ENCODE data around the gene DRD3.

The DRD3 gene

GRCh38 chr3:114178770-114179368 lies at the start of gene DRD3:
TSS of gene DRD3 (minus strand) at chr3:114179052. CDS start at chr3:114171992, 7,060 bp downstream.
- in situ Hi-C loops (cut with MboI; ENCODE audit: low sequenced_read_pairs): no loop called here
- Histone ChIP-seq H3K4me3 (no peak within 1 kb of the TSS), H3K36me3 (replicated peaks) (no peaks in the 10 kb centered on the region), H3K9me3 (no peaks in the 10 kb centered on the region), H3K4me1 (no peaks in the 10 kb centered on the region), H3K27me3 (ENCODE audit: low read depth) (peaks cover 3% of the 10 kb centered on the region; the same call in 1 of the 2 replicates)
- DNase-seq (ENCODE audit: low spot score in 2 of 2): peak; percentile 58 to 78

GRCh38 chr3:114227076-114227475 lies 48.2 kb upstream of the DRD3 start:
- H3K4me1 ChIP-seq: no peaks in the 10 kb centered on the region
- in situ Hi-C loops (cut with MboI; ENCODE audit: low sequenced_read_pairs): no loop called here
- H3K4me3 ChIP-seq: no peak overlapping the region
- DNase-seq (ENCODE audit: low spot score in 2 of 2): no peak
- no peaks in the 10 kb centered on the region for H3K36me3 ChIP-seq (replicated peaks)
- peaks cover 5% of the 10 kb centered on the region; the same call in 1 of the 2 replicates for H3K9me3 ChIP-seq
- H3K27me3 ChIP-seq (ENCODE audit: low read depth): no peaks in the 10 kb centered on the region

DNA sequence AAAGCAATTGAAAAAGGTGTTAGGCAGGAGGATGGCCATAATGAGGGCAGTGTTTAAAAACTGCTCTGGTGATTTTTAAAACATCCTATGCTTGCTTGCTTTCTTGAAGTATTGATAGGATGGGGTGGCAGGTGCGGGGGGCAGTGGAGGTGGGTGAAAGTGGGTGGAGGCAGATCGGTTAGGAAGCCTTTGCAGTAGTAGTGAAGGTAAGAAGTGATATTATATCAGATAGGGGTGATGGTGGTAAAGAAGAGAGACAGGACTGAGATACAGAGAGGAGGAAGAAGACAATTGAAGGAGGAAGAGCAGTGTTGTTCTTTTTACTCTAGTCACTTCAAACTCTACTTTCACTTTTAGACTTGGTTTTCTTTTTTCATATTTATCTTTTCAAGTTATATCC lies 47.5 kb upstream of the DRD3 start:
- no peak for DNase-seq (ENCODE audit: low spot score in 2 of 2)
- H3K4me1 ChIP-seq: no peaks in the 10 kb centered on the region
- H3K27me3 ChIP-seq (ENCODE audit: low read depth): no peaks in the 10 kb centered on the region
- no peaks in the 10 kb centered on the region for H3K36me3 ChIP-seq (replicated peaks)
- in situ Hi-C loops (cut with MboI; ENCODE audit: low sequenced_read_pairs): no loop called here
- H3K4me3 ChIP-seq: no peak overlapping the region
- peaks cover 5% of the 10 kb centered on the region; the same call in 1 of the 2 replicates for H3K9me3 ChIP-seq

GRCh38 chr3:114223143-114223542 lies 44.3 kb upstream of the DRD3 start:
- no peaks in the 10 kb centered on the region for H3K4me1 ChIP-seq
- H3K4me3 ChIP-seq: no peak overlapping the region
- H3K36me3 ChIP-seq (replicated peaks): no peaks in the 10 kb centered on the region
- in situ Hi-C loops (cut with MboI; ENCODE audit: low sequenced_read_pairs): no loop called here
- no peak for DNase-seq (ENCODE audit: low spot score in 2 of 2)
- peaks cover 5% of the 10 kb centered on the region; the same call in 1 of the 2 replicates for H3K9me3 ChIP-seq
- H3K27me3 ChIP-seq (ENCODE audit: low read depth): no peaks in the 10 kb centered on the region

DNA sequence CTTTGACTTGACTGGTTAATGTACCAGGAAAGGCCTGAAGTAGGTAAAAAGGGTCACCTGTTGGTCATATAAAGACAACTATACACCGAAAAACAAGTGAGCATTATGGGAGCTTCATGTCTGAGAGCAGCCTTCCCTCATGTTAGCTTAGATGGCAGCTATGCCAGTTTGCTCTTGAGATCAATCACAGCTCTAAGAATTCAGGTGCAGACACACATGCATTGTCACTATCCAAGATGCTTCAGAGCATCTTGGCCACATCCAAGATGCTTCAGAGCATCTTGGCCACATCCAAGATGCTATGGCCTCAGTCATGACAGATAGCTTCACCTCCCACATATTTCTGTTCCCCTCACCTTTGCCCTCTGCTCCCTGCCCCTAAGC lies 43.0 kb upstream of the DRD3 start:
- Histone ChIP-seq H3K27me3 (ENCODE audit: low read depth) (no peaks in the 10 kb centered on the region), H3K4me3 (no peak overlapping the region), H3K9me3 (peaks cover 5% of the 10 kb centered on the region; the same call in 1 of the 2 replicates), H3K36me3 (replicated peaks) (no peaks in the 10 kb centered on the region), H3K4me1 (no peaks in the 10 kb centered on the region)
- no peak for DNase-seq (ENCODE audit: low spot score in 2 of 2)
- in situ Hi-C loops (cut with MboI; ENCODE audit: low sequenced_read_pairs): no loop called here

DNA sequence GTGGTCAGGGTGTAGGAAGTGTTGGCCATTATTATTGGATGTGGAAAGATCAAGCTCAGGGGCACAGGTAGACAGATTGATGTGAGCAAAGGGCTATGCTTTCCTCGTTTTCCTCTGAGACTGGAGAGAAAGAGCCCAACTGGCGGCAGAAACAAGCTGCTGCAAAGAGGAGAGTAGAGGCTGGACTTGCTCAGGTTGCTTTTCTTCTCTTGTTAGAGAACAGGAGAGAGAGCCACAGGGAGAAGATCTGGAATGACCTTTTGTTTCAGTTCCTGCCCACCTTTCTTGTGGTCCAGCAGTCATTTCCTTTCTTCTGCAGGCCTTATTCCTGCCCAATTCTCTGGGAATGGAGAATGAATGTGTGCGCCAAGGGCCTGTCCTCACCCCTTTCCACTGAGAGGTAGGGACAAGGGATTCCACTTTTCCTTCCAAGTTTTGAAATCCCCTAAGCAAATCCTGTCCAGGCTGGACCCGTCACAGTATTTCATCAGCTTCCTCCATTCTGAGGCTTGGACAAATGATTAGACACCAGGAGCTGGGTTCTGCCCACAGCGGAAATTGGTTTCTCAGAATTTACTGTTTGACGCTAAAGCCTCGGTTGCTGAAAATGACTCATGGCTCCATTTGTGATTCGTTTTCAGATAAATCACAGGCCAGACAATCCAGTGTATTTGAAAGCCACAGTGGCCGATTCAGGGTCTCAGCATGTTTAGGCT lies 42.5 kb upstream of the DRD3 start:
- Histone ChIP-seq H3K4me3 (no peak overlapping the region), H3K9me3 (peaks cover 5% of the 10 kb centered on the region; the same call in 1 of the 2 replicates), H3K36me3 (replicated peaks) (no peaks in the 10 kb centered on the region), H3K4me1 (no peaks in the 10 kb centered on the region), H3K27me3 (ENCODE audit: low read depth) (no peaks in the 10 kb centered on the region)
- in situ Hi-C loops (cut with MboI; ENCODE audit: low sequenced_read_pairs): no loop called here
- DNase-seq (ENCODE audit: low spot score in 2 of 2): no peak

GRCh38 chr3:114219741-114220140 lies 40.9 kb upstream of the DRD3 start:
- in situ Hi-C loops (cut with MboI; ENCODE audit: low sequenced_read_pairs): no loop called here
- H3K4me1 ChIP-seq: no peaks in the 10 kb centered on the region
- H3K36me3 ChIP-seq (replicated peaks): no peaks in the 10 kb centered on the region
- H3K4me3 ChIP-seq: no peak overlapping the region
- H3K9me3 ChIP-seq: no peaks in the 10 kb centered on the region; the same call in 1 of the 2 replicates
- no peaks in the 10 kb centered on the region for H3K27me3 ChIP-seq (ENCODE audit: low read depth)
- DNase-seq (ENCODE audit: low spot score in 2 of 2): no peak

- no peak overlapping the region for H3K4me3 ChIP-seq
- no peaks in the 10 kb centered on the region for H3K36me3 ChIP-seq (replicated peaks)
- H3K9me3 ChIP-seq: no peaks in the 10 kb centered on the region
- DNase-seq (ENCODE audit: low spot score in 2 of 2): no peak
- H3K4me1 ChIP-seq: peaks cover 6% of the 10 kb centered on the region
- no peaks in the 10 kb centered on the region for H3K27me3 ChIP-seq (ENCODE audit: low read depth)
- in situ Hi-C loops (cut with MboI; ENCODE audit: low sequenced_read_pairs): no loop called here
These were observed 39.8 kb upstream of the DRD3 start for GRCh38 chr3:114218578-114219185.

- H3K27me3 ChIP-seq (ENCODE audit: low read depth): no peaks in the 10 kb centered on the region
- H3K4me3 ChIP-seq: no peak overlapping the region
- DNase-seq (ENCODE audit: low spot score in 2 of 2): no peak
- H3K9me3 ChIP-seq: no peaks in the 10 kb centered on the region
- H3K36me3 ChIP-seq (replicated peaks): no peaks in the 10 kb centered on the region
- peaks cover 6% of the 10 kb centered on the region for H3K4me1 ChIP-seq
- in situ Hi-C loops (cut with MboI; ENCODE audit: low sequenced_read_pairs): no loop called here
These were observed 39.2 kb upstream of the DRD3 start for GRCh38 chr3:114218006-114218405.

DNA sequence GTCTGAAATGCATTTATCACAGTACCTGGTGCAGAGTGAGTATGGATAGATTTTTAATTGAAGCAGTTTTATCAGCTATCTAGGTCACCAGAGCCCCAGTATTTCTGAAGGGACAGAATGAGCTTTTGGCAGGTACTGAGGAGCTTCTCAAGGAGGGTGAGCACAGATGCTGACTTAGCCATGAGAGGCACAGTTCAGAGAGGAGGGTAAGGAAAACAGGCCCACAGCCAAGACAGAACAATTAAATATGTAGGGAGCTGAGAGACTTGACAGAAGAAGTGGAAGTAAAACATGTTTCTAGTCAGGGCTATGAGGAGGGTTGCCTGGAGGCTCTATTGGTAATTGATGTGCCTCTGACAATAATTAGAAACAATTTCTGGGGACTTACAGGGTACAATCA lies 38.4 kb upstream of the DRD3 start:
- no peaks in the 10 kb centered on the region for H3K36me3 ChIP-seq (replicated peaks)
- DNase-seq (ENCODE audit: low spot score in 2 of 2): no peak
- H3K9me3 ChIP-seq: no peaks in the 10 kb centered on the region
- H3K4me1 ChIP-seq: peaks cover 6% of the 10 kb centered on the region
- no peaks in the 10 kb centered on the region for H3K27me3 ChIP-seq (ENCODE audit: low read depth)
- no peak overlapping the region for H3K4me3 ChIP-seq
- in situ Hi-C loops (cut with MboI; ENCODE audit: low sequenced_read_pairs): no loop called here

DNA sequence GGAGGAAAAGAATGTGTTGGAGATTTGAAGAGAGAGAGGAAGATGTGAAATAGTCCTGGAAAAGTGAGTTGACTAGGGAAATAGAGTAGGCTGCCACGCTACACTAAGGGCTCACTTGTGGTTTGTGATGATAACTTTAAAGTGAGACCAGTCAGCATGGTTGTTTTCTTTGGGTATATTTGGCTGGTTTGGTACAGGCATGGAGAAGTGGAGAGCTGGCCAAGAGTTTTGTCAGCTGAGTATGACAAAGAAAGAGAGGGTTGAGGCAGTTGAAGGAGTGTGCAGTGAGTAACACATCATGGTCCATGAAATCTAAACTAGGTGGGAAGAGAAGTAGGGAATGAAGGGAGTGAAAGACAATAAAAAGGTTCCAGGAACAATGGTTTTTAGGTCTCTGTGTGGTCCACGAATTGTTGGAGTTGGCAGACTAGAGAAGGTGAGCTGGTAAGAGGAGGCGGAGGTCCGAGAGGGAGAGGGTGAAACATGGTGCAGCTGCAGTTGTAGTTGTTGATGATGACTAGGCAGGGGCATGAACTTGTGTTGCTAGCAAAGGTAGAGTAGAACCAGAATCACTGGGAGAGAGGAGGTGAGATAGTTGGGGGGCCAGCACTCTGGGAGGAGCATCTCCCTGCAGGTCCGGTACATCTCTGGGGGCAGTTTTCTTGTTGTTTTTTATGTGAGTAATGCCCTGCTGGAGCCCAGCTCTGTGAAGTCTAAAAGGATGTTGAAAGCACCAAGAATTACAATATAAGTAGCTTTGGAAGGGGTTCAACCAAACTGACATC lies 37.5 kb upstream of the DRD3 start:
- DNase-seq (ENCODE audit: low spot score in 2 of 2): no peak
- peaks cover 6% of the 10 kb centered on the region for H3K4me1 ChIP-seq
- no peaks in the 10 kb centered on the region for H3K36me3 ChIP-seq (replicated peaks)
- H3K9me3 ChIP-seq: no peaks in the 10 kb centered on the region
- in situ Hi-C loops (cut with MboI; ENCODE audit: low sequenced_read_pairs): no loop called here
- H3K27me3 ChIP-seq (ENCODE audit: low read depth): no peaks in the 10 kb centered on the region
- no peak overlapping the region for H3K4me3 ChIP-seq

DNA sequence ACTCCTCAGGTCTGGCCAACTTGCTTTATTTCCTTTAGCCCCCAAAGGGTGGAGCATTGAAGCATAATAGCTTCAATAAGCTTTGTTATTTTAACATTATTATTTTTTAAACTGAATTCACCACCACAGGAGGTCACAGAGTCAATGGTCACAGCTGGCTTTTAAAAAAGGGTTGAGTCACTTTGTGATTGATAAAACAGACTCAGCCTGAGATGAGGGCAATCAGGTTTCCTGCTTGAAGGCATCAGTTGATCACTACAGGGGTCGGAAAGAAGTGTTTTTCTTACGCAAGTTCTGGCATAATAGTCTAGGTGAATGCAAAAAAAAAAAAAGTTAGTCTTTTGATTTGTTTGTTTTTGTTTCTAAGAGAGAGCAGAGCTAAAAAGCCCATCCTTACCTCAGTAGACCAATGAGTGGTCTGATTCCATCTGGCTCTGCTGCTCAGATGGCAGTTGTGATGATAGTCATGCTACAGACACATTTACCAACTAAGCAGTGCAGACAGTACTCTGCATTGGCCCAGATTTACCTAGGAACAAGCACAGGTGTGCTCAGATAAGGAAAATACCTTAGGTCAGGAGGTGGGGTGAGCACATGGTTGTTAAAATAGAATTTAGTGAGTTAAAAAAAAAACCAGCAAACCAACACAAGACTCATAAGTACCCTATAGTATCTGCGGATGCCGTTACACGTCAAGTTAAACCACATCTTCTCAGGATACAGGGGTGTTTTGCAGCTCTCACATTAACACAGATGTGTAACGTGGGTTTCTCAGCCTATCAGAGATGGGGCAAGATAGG lies 35.9 kb upstream of the DRD3 start:
- no peaks in the 10 kb centered on the region for H3K9me3 ChIP-seq
- no peak overlapping the region for H3K4me3 ChIP-seq
- no peaks in the 10 kb centered on the region for H3K36me3 ChIP-seq (replicated peaks)
- H3K4me1 ChIP-seq: peaks cover 6% of the 10 kb centered on the region
- in situ Hi-C loops (cut with MboI; ENCODE audit: low sequenced_read_pairs): no loop called here
- no peak for DNase-seq (ENCODE audit: low spot score in 2 of 2)
- H3K27me3 ChIP-seq (ENCODE audit: low read depth): no peaks in the 10 kb centered on the region
